ENCODE results near the gene SRPX. TPM values are rescaled to one million over a fixed set of nuclear protein-coding genes. Genes with fewer than 3 reads are reported as not detected.

SRPX gene
- total RNA-seq, 2 donors from 2014 or later = 54.5 to 65.9 TPM

GRCh38 chrX:38111196-38111595 lies 109.5 kb downstream of the SRPX start:
- Histone ChIP-seq H3K36me3 (no peaks in the 10 kb centered on the region), H3K4me1 (ENCODE audit: control insufficient read depth in 1 of 2, low read depth in 2 of 2) (no peaks in the 10 kb centered on the region), H3K4me3 (no peak overlapping the region), H3K27me3 (replicated peaks; ENCODE audit: insufficient read depth) (no peaks in the 10 kb centered on the region), H3K27ac (no peak overlapping the region), H3K9me3 (no peaks in the 10 kb centered on the region)
- TF ChIP-seq, protein P1, sequence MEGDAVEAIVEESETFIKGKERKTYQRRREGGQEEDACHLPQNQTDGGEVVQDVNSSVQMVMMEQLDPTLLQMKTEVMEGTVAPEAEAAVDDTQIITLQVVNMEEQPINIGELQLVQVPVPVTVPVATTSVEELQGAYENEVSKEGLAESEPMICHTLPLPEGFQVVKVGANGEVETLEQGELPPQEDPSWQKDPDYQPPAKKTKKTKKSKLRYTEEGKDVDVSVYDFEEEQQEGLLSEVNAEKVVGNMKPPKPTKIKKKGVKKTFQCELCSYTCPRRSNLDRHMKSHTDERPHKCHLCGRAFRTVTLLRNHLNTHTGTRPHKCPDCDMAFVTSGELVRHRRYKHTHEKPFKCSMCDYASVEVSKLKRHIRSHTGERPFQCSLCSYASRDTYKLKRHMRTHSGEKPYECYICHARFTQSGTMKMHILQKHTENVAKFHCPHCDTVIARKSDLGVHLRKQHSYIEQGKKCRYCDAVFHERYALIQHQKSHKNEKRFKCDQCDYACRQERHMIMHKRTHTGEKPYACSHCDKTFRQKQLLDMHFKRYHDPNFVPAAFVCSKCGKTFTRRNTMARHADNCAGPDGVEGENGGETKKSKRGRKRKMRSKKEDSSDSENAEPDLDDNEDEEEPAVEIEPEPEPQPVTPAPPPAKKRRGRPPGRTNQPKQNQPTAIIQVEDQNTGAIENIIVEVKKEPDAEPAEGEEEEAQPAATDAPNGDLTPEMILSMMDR (IDR thresholded peaks at IDR 0.05) = no peak
- DNase-seq (ENCODE audit: low spot score) (no peak), ATAC-seq (ENCODE audit: insufficient number of reproducible peaks, low FRiP score, low read depth) (no peak)

DNA sequence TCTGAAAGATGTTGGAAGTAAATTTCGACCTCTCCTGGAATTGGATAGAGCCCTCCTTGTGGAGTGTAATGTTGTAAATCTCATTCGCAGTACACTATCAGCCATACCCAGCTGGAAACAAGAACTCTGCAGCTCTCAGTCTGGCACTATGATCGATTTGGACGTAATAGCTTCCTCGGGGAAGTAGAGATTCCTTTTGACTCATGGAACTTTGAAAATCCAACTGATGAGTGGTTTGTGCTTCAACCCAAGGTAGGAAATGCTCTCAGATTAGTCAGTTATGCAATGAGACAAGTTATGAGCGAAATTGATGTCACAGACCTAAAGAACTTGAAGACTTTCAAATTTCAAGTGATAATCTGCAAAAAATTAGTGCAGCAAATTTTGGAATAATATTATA lies 110.4 kb downstream of the SRPX start:
- DNase-seq (ENCODE audit: low spot score) (no peak), ATAC-seq (ENCODE audit: insufficient number of reproducible peaks, low FRiP score, low read depth) (no peak)
- H3K27ac ChIP-seq = no peak overlapping the region
- H3K27me3 ChIP-seq (replicated peaks; ENCODE audit: insufficient read depth) = no peaks in the 10 kb centered on the region
- H3K36me3 ChIP-seq = no peaks in the 10 kb centered on the region
- H3K9me3 ChIP-seq = no peaks in the 10 kb centered on the region
- no peak overlapping the region for H3K4me3 ChIP-seq
- TF ChIP-seq, protein P1 (IDR thresholded peaks at IDR 0.05) = no peak
- H3K4me1 ChIP-seq (ENCODE audit: control insufficient read depth in 1 of 2, low read depth in 2 of 2) = no peaks in the 10 kb centered on the region

- no peak overlapping the region for H3K4me3 ChIP-seq
- H3K27ac ChIP-seq = no peak overlapping the region
- no peaks in the 10 kb centered on the region for H3K4me1 ChIP-seq (ENCODE audit: control insufficient read depth in 1 of 2, low read depth in 2 of 2)
- no peak for ATAC-seq (ENCODE audit: insufficient number of reproducible peaks, low FRiP score, low read depth)
- TF ChIP-seq, protein P1 (IDR thresholded peaks at IDR 0.05) = no peak
- no peak for DNase-seq (ENCODE audit: low spot score)
- no peaks in the 10 kb centered on the region for H3K27me3 ChIP-seq (replicated peaks; ENCODE audit: insufficient read depth)
- no peaks in the 10 kb centered on the region for H3K36me3 ChIP-seq
- H3K9me3 ChIP-seq = no peaks in the 10 kb centered on the region
These were observed 111.4 kb downstream of the SRPX start for GRCh38 chrX:38109042-38109898.

- Histone ChIP-seq H3K27ac (no peak overlapping the region), H3K36me3 (no peaks in the 10 kb centered on the region), H3K4me1 (ENCODE audit: control insufficient read depth in 1 of 2, low read depth in 2 of 2) (no peaks in the 10 kb centered on the region), H3K4me3 (no peak overlapping the region), H3K9me3 (no peaks in the 10 kb centered on the region), H3K27me3 (replicated peaks; ENCODE audit: insufficient read depth) (no peaks in the 10 kb centered on the region)
- DNase-seq (ENCODE audit: low spot score) (no peak), ATAC-seq (ENCODE audit: insufficient number of reproducible peaks, low FRiP score, low read depth) (no peak)
- TF ChIP-seq, protein P1 (IDR thresholded peaks at IDR 0.05) = no peak
These were observed 112.3 kb downstream of the SRPX start for GRCh38 chrX:38108364-38108763.

GRCh38 chrX:38106991-38107655 lies 113.5 kb downstream of the SRPX start:
- Histone ChIP-seq H3K36me3 (no peaks in the 10 kb centered on the region), H3K4me3 (no peak overlapping the region), H3K4me1 (ENCODE audit: control insufficient read depth in 1 of 2, low read depth in 2 of 2) (no peaks in the 10 kb centered on the region), H3K27ac (no peak overlapping the region), H3K27me3 (replicated peaks; ENCODE audit: insufficient read depth) (no peaks in the 10 kb centered on the region), H3K9me3 (no peaks in the 10 kb centered on the region)
- TF ChIP-seq, protein P1 (IDR thresholded peaks at IDR 0.05) = no peak
- DNase-seq (ENCODE audit: low spot score) (no peak), ATAC-seq (ENCODE audit: insufficient number of reproducible peaks, low FRiP score, low read depth) (no peak)

Data from thoracic aorta (tissue), 2 donors.